Caki2 (cell line): ENCODE data around the gene GET4. TPM values are rescaled to one million over a fixed set of nuclear protein-coding genes. Genes with fewer than 3 reads are reported as not detected.
A peak's percentile ranks its signal among the peaks of the same experiment; 100 is the strongest.
"Not testable (repeated sequence)": the region's sequence is repeated elsewhere in the genome, so short reads cannot be mapped to it uniquely, and the experiment has no call there.

Experiments
- DNase-seq: peaks from one replicate; pipeline ENCODE4 v3.0.0-alpha.2; 2015; ENCODE audit warnings: low read depth
- in situ Hi-C: cut with HindIII; loops from 2 replicates; pipeline ENCODE4 v1.10.0; 2016; ENCODE audit warnings: low sequenced_read_pairs, low pct_unique_long_range_greater_than_20kb, mixed read lengths
- total RNA-seq: library from RNA; depleted of rRNA; stranded (reverse); fragments of >200 nt; shearing (Covaris generic); gene quantifications from 2 replicates; pipeline ENCODE4 v1.2.3, GENCODE V29; 2014; ENCODE audit warnings: low replicate concordance

GET4 gene
- total RNA-seq, 1 experiment from 2014 or later: 117 TPM

DNA sequence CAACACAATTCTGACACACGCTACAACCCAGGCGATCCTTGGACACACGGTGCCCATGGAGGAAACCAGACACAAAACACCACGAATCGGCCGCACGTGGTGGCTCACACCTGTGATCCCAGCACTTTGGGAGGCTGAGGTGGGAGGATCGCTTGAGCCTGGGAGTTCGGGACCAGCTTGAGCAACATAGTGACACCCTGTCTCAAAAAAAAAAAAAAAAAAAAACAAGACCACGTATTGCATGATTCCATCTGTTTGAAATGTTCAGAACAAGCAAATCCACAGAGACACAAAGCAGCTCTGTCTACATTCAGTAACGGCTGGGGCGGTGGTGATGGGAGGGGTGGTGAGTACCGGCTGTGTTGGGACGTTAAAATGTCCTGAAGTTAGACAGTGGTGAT is 53.0 kb downstream of the GET4 start:
- DNase-seq: no peak
- in situ Hi-C loops: no loop called here

DNA sequence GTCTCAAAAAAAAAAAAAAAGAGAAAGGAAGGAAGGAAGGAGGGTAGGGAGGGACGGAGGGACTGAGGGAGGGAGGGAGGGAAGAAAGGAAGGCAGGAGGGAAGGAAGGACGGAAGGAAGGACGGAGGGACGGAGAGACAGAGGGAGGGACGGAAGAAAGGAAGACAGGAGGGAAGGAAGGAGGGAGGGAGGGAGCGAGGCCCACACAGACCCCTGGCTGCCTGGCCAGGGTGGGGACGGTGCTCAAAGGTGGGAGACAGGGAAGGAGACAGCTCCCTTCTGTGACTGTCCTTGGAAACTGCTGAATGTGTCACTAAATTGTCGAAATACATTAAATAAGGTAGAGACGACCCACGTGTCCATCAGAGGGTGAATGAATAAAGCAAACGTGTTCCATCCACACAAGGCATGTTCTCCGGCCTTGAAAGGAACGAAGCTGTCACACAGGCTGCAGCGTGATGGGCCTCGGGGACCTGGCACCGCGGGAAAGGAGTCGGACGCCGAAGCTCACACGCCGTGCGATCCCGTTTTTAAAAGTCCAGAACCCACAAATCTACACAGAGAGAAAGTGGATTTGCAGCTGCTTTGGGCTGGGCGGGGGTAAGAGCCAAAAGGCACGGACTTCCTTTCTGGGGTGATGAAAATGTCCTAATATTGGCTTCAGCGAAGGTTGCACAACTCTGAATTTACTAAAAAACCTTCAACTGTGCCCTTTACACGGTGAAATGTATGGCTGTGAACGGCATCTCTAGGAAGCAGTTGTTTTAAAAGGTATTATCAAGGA is 54.8 kb downstream of the GET4 start:
- in situ Hi-C loops: no loop called here
- DNase-seq: no peak

DNA sequence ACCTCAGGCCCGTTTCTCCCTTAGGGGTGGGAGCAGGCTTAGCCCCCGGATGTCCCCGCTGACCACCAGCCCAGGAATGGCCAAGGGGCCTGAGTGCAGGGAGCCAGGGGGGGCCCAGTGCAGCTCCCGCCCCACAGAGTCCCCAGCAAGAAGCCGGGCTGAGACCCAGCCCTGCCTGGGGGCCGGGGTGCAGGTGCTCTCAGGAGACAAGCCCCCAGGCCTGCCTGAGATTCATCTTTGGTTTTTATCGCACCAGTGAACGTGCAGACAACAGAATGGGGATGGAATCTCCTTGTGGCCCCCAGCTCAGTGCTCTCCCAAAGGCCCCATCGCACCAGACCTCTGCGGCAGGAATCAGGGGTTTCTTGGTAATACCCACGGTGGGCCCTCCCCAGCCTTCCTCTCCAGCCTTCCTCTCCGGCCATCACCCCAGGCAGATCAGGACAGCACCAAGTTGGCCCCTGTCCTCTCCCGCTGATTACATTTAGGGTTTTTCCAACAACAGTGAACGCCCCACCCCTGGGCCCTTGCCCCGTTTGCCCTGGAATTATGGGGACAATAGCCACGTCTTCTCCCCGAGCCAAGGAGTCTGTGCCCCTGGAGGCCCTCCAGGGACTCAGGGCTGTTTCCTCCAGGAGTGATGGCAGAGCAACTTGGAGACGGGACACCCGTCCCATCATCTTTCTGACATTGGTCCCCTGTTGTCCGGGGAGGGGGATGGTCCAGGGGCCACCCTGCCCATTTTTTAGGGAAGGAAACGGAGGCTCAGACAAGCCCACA is 55.7 kb downstream of the GET4 start:
- DNase-seq: no peak
- in situ Hi-C loops: no loop called here

DNA sequence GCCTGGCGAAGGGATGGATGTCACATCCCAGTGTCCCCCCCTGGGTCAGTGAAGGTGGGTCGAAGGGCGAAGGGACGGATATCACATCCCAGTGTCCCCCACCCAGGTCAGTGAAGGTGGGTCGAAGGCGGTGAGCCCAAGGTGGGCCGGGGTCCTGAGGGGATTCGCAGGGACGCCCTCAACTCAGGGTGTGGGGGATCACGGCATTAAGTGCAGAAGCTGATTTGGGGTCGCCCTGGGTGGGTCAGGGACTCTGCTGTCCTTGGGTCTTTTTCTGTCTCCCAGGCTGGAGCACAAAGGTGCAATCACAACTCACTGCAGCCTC is 56.3 kb downstream of the GET4 start:
- in situ Hi-C loops: no loop called here
- no peak for DNase-seq

DNA sequence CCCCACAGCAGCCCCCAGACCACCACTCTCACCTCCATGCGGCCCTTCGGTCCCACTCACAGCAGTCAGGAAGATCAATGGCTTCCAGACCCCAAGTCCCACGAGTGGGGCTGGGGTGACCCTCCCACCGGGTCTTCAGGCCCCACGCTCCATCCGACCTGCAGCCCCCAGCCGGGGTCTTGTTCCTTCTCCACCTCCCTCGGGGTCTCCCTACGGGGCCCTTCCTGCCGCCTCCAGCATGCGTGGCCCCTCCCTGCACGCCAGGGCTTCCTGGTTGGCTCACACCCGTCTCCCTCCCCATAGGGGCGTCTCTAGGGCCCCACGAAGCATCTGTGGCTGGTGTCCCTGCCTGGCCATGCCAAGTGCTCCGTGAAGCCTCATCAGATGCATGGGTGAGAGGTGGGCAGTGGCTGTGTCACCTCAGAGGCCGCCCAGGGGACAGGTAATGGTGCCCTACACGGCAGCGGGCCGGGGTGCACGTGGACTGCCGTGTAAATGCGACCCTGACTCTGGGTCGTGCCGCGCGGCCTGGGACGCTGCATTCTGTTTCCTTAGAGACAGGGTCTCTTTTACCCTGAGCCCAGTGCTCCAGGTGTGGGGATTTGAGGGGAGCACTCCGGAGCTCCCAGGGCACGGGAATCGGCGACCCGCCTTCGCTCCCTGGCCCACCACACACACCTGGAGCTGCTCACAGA is 58.3 kb downstream of the GET4 start:
- in situ Hi-C loops: no loop called here
- no peak for DNase-seq

DNA sequence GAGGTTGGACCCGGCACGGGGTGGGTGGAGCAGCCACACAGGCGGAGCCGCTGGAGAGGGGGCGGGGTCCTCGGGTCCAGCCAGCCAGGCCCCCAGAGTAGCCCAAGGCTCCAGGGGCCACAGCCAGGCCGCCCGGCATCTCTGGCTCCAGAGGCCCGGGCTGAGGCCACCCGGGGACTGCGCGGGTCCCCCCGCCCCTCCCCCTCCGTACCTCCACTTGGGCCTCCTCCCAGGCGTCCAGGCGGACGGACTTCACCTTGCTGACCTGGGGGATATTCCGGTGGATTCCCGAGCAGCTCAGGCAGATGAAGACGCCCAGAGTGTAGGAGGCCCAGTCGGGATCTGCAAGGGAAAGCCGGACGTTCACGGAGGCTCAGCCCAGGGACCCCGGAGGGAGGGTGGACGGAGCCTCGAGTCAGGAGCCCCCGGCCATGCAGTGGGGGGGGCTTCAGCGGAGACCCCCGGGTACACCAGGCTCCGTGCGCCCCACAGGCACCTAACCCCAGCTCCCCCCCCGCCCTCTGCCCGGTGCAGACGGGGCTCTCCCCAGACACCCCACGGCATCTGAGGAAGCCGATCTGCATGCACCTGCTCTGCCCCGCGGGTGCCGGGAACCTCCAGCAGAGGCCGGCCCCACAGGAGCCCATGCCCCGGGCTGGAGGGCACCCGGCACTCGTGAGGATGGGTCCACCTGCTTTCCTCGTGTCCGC is 59.0 kb downstream of the GET4 start:
- in situ Hi-C loops: no loop called here

DNA sequence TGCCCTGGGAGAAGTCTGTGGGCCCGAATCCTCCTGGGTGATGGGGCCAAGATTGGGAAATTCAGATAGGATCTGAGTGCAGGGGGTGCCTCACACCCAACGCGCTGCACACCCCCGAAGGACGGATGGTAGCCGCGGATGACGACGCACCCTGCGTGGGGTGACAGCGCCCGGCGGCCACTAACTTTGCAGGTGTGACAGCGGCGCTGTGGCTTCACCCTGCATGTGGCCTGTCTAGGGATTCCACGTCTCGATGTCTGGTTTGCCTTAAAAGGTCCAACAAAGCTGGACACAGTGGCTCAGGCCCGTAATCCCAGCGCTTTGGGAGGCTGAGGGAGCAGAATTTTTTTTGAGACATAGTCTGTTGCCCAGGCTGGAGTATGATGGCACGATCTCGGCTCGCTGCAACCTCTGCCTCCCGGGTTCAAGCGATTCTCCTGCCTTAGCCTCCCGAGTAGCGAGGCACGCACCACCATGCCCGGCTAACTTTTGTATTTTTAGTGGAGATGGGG is 59.6 kb downstream of the GET4 start:
- in situ Hi-C loops: no loop called here
- no peak for DNase-seq

More for the DNA sequence above, 59.0 kb downstream of the GET4 start:
- no peak for DNase-seq

DNA sequence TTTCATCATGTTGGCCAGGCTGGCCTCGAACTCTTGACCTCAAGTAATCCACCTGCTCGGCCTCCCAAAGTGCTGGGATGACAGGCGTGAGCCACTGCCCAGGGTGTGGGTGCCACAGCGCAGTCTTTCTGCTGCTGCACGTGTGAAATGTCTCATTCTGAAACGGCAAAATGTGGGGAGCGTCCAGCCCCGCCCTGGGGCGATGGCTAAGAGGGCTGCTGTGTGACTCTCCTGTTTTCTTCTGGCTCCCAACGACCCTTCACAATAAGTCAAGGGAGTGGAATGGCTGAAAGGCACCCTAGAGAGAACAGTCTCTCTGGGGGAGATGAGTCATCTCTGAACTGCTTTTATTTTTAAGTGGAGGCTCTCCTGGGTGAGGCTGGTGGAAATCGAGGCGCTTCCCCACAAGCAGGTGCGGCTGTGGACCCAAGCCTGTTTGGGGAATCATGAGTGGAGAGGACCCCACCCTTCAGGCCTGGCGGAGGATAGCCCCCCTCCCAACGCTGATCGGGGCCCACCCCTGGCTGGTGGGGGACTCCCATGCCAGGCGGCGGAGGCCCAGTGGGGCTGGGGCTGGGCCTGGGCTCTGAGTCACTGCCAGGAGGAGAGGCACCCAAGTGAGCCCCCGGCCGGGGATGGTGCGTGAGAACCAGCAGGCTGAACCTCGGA is 60.2 kb downstream of the GET4 start:
- DNase-seq: peak; percentile 26
- in situ Hi-C loops: no loop called here

DNA sequence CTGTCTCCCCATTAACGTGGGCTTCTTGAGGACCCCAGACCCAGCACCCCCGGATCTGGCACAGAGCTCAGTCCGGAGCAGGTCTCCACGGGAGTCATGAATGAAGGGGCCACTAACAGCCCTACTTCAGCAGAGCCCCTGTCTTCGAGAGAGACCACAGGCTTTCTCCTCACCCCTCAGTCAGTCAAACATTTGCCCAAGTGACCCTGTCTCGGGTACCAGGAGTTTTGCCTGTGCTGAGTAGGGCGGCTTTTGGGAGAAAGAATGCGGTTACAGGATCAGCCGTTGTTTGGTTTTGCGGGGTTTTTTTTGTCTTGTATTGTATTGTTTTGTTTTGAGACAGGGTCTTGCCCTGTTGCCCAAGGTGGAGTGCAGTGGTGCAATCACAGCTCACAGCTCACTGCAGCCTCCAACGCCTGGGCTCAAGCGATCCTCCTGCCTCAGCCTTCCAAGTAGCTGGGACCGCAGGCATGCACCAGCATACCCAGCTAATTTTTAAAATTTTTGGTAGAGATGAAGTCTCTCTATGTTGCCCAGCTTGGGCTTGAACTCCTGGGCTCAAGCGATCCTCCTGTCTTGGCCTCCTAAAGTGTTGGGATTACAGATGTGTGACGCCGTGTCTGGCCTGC is 61.6 kb downstream of the GET4 start:
- in situ Hi-C loops: no loop called here
- DNase-seq: no peak

DNA sequence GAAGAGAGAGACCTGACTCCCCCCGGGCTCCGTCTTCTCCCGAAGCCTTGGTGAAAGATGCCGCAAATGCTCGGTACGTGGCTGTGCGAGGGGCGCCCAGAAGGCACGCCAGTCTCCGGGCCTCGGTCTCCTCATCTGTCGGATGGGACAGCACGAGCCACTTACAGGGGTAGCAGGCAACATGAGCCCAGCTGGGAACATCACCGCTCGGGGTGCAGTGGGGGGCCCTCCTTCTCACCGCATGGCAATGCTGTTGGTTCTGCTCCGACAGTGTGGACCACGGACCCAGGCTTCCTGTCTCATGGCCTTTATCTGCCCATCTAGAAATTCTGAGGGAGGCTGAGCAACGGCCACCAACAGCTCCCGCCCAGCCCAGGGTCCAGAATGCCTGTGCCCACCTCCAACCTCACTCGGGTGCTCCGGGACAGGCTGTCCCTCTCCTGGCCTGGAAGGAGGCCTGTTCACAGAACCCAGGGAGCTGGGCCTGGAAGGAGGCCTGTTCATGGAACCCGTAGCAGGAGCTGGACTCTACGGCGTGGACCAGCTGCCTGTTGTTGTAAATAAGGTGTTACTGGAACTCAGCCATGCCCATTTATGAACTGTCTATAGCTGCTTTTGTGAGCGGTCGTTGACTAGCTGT is 62.3 kb downstream of the GET4 start:
- in situ Hi-C loops: no loop called here
- DNase-seq: no peak

DNA sequence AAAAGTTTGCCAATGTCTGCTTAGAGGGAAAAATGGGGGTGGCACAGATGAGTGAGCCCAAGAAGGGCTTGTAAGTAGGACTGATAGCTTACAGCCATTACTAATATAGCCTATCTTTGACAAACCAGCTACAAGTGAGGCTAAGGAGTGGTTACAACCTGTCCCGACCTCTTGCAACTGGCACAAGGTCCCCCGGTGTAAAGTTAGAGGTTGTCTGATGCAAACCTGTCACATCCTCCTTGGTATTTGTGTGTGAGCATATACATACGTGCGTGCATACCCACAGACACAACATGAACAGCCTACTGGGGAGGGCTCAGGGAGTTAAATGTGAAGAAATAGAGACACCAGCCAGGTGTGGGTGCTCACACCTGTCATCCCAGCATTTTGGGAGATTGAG is 63.5 kb downstream of the GET4 start:
- in situ Hi-C loops: no loop called here
- no peak for DNase-seq

DNA sequence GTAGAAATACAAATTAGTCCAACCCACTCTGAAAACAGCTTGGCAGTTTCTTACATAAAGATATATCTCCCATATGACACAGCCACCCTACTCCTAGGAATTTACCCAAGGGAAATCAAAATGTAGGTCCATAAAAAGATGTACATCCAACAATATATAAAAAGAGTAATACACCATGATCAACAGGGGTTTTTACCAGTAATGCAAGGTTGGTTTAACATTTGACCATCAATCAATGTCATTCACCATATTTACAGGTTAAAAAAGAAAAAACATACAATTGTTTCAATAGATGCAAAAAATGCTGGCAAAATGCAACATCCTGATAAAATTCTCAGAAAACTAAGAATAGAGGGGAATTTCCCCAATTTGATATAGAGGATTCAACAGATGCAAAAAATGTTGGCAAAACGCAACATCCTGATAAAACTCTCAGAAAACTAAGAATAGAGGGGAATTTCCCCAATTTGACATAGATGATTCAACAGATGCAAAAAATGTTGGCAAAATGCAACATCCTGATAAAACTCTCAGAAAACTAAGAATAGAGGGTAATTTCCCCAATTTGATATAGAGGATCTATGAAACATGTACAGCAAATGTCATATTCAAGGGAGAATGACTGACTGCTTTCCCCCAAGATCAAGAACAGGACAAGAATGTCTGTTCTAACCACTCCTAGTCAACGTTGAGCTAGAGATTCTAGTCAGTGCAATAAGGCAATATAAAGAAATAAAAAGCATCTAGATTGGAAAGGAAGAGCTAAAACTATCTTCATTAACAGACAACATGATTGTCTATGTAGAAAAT is 64.5 kb downstream of the GET4 start:
- in situ Hi-C loops: no loop called here
- no peak for DNase-seq

DNA sequence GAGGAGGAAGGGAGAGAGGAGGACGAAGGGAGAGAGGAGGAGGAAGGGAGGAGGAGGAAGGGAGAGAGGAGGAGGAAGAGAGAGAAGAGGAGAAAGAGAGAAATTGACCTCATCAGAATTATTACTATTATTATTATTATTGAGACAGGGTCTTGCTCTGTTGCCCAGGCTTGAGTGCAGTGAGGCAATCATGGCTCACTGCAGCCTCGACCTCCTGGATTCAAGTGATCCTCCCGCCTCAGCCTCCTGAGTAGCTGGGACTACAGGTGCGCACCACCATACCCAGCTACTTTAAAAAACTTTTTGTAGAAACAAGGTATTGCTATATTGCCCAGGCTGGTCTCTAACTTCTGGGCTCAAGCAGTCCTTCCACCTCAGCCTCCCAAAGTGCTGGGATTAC is 67.4 kb downstream of the GET4 start:
- DNase-seq, in situ Hi-C loops: not testable (repeated sequence)

DNA sequence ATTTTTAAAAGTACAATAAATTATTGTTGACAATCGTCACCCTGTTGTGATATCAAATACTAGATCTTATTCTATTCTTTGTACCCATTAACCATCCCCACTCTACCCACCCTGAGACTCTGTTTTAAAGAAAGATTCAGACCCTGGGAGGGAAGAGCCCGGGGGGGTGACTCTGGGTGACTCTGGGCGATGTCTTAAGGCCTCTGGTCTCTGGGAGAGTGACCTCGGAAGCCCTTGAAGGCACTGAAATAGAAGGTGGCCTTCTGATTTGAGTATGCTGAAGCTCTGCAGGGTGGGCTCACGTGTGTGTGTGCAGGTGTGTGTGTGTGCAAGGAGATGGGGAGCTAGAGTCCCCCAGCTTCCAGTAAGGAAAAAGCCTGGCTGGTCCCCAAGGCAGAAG is 68.4 kb downstream of the GET4 start:
- no peak for DNase-seq
- in situ Hi-C loops: no loop called here

DNA sequence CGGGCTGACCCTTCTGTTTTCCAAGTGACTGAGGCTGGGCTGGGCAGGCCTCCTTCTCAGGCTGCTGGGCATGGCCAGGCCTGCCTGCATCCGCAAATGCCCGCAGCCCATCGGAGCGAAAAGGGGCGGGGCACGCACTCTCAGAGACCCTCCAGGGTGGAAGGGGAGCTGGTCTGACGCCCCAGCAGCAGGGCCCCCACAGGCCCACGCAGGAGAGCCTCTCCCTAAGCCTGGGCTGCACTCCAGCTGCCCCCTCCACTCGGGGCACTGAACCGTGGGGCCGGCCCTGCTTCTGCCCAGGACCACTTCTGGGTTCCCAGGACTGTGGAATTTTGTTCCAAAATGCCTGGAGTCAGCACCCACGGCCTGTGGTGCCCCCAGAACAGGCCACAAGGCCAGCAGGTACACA is 68.8 kb downstream of the GET4 start:
- DNase-seq: peak; percentile 43
- in situ Hi-C loops: no loop called here

DNA sequence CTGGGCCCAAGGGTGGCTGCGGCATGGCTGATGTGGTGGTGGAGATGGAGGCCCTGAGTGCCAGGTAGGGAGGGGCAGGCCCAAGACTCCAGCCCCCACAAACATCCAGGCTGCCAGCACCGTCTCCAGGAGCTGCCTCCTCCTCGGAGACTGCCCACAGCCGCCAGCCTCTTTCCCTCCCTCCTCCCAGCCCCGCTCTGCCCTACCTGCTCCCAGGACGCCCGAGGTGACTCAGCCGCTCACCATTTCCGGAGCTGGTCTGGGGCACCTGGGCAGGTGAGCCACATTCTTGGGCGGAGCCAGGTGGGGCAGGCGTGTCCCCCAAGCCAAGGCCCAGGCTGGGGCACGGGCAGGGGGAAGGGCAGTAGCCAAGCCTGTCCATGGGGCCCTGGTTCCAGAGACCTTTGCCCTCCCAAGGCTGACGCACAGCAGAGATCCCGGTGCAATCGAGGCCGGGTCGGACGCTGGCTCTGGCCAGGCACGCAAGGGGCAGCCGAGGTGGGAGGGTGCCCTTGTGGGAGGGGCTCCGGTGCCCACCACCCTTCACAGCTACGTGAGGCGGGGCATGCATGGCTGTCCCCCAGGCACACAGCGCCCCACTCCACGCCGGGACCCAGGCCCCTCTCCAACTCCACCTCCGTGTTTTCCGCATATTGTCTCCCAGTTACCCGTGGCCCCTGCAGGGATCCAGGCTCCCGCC is 69.4 kb downstream of the GET4 start:
- DNase-seq: no peak

More for the DNA sequence above, 69.4 kb downstream of the GET4 start:
- in situ Hi-C loops: no loop called here
